SK-N-SH (cell line): Measurements from ENCODE around the gene CMTM8. TPM values are rescaled to one million over a fixed set of nuclear protein-coding genes. Genes with fewer than 3 reads are reported as not detected.

Experiments used
- CTCF ChIA-PET: fragments of 300-600, 350-600 bp; formaldehyde crosslinking; extraction: SDS; loops from one replicate; lab custom pipeline; 2021; lab: Yijun Ruan, JAX
- POLR2A ChIA-PET: fragments of 350-600 bp; sonication (Branson Sonifier 250); formaldehyde crosslinking; extraction: SDS; loops from one replicate; lab custom pipeline; 2020; ENCODE audit warnings: antibody characterized with exemption, inconsistent platforms; lab: Yijun Ruan, JAX
- DNase-seq: peaks from one replicate; pipeline ENCODE4 v3.0.0; 2012
- H2AFZ ChIP-seq: fragments of 200-600 bp; sonication (generic); 2 replicates; pipeline ENCODE4 v1.8.1; 2016; ENCODE audit warnings: antibody characterized with exemption, mild to moderate bottlenecking, low read depth
- H3F3A ChIP-seq: fragments of 200-600 bp; sonication (generic); replicated peaks from 2 replicates; pipeline ENCODE3; 2016; ENCODE audit warnings: antibody characterized with exemption, mild to moderate bottlenecking; ENCODE audit not compliant: insufficient read depth
- H3K27ac ChIP-seq, 2 experiments: fragments of 200-500 bp in 1 of 2; fragments of 200-600 bp in 1 of 2; sonication (Bioruptor generic) in 1 of 2; sonication (generic), shearing (Covaris generic) in 1 of 2; 2 replicates each; pipeline versions ENCODE4 v1.5.1 to v1.6.1; 2014 to 2016; ENCODE audit warnings: low read depth in 2 of 2, inconsistent platforms in 1 of 2, low read length in 1 of 2, mild to moderate bottlenecking in 1 of 2, mixed read lengths in 1 of 2
- H3K27me3 ChIP-seq: fragments of 200-600 bp; sonication (generic), shearing (Covaris generic); 2 replicates; pipeline ENCODE4 v1.6.1; 2016; ENCODE audit warnings: mixed run types; ENCODE audit not compliant: insufficient read depth
- H3K36me3 ChIP-seq, 2 experiments: fragments of 200-500 bp in 1 of 2; fragments of 200-600 bp in 1 of 2; sonication (Bioruptor generic) in 1 of 2; sonication (generic) in 1 of 2; replicated peaks in 1 of 2; 2 replicates each; pipeline versions ENCODE3 to v1.5.1; 2014 to 2016; ENCODE audit warnings: low read length in 1 of 2, mild to moderate bottlenecking in 1 of 2; ENCODE audit not compliant: insufficient read depth in 2 of 2, control insufficient read depth in 1 of 2
- H3K4me1 ChIP-seq, 2 experiments: fragments of 200-500 bp in 1 of 2; fragments of 200-600 bp in 1 of 2; sonication (Bioruptor generic) in 1 of 2; sonication (generic), shearing (Covaris generic) in 1 of 2; 2 replicates each; pipeline versions ENCODE4 v1.5.1 to v1.6.1; 2014 to 2016; ENCODE audit warnings: low read depth in 1 of 2, low read length in 1 of 2, mixed run types in 1 of 2; ENCODE audit not compliant: insufficient read depth in 2 of 2, control insufficient read depth in 1 of 2
- H3K4me2 ChIP-seq: fragments of 200-600 bp; sonication (generic), shearing (Covaris generic); 2 replicates; pipeline ENCODE4 v1.6.1; 2017; ENCODE audit warnings: mixed run types
- H3K4me3 ChIP-seq, 2 experiments: fragments of 200-500 bp in 1 of 2; fragments of 200-600 bp in 1 of 2; sonication (Bioruptor generic) in 1 of 2; sonication (generic), shearing (Covaris generic) in 1 of 2; 2 replicates each; pipeline versions ENCODE4 v1.5.1 to v1.8.1; 2014 to 2016; ENCODE audit warnings: low read depth in 2 of 2, inconsistent platforms in 1 of 2, low read length in 1 of 2, mild to moderate bottlenecking in 1 of 2, mixed read lengths in 1 of 2, moderate library complexity in 1 of 2
- H3K79me2 ChIP-seq: fragments of 200-600 bp; sonication (generic); 2 replicates; pipeline ENCODE4 v1.8.1; 2017; ENCODE audit warnings: mild to moderate bottlenecking; ENCODE audit not compliant: insufficient read depth
- H3K9ac ChIP-seq: fragments of 200-600 bp; sonication (generic); 2 replicates; pipeline ENCODE4 v1.6.1; 2017; ENCODE audit warnings: mixed run types
- H3K9me2 ChIP-seq: fragments of 200-600 bp; sonication (generic); 2 replicates; pipeline ENCODE4 v1.6.1; 2017; ENCODE audit warnings: mixed run types
- H3K9me3 ChIP-seq: fragments of 200-600 bp; sonication (generic); 2 replicates; pipeline ENCODE4 v1.6.1; 2017; ENCODE audit warnings: mixed run types, mild to moderate bottlenecking, moderate library complexity
- H4K20me1 ChIP-seq: fragments of 200-600 bp; sonication (generic); 2 replicates; pipeline ENCODE4 v1.6.1; 2017; ENCODE audit warnings: mild to moderate bottlenecking, mixed run types; ENCODE audit not compliant: insufficient read depth
- CTCF ChIP-seq: fragments of 200-600 bp; sonication (generic); IDR thresholded peaks from 2 replicates; pipeline ENCODE4 v1.6.1; 2017; ENCODE audit warnings: antibody characterized with exemption, mild to moderate bottlenecking, moderate library complexity
- EZH2phosphoT487 ChIP-seq: fragments of 200-600 bp; sonication (generic); IDR thresholded peaks from 2 replicates; pipeline ENCODE4 v1.6.1; 2017; ENCODE audit warnings: low read depth, mixed run types, mild to moderate bottlenecking, antibody characterized with exemption, moderate library complexity, borderline replicate concordance
- FOSL2 ChIP-seq: IDR thresholded peaks from 2 replicates; pipeline ENCODE4 v1.4.0; 2012; ENCODE audit warnings: low read depth, mild to moderate bottlenecking, moderate library complexity, borderline replicate concordance
- FOXJ3 ChIP-seq: sonication (generic); formaldehyde crosslinking; IDR thresholded peaks from 2 replicates; pipeline ENCODE4 v1.5.1; 2020; ENCODE audit warnings: mild to moderate bottlenecking, missing genetic modification reagents
- GABPA ChIP-seq: IDR thresholded peaks from 2 replicates; pipeline ENCODE4 v1.4.0; 2012; ENCODE audit warnings: low read depth, mild to moderate bottlenecking
- GATA2 ChIP-seq: sonication (generic); formaldehyde crosslinking; IDR thresholded peaks from 2 replicates; pipeline ENCODE4 v1.5.0; 2020; ENCODE audit warnings: mild to moderate bottlenecking, missing genetic modification reagents
- IRF3 ChIP-seq: fragments of 150-350 bp; IDR thresholded peaks from 2 replicates; pipeline ENCODE4 v1.6.1; 2016; ENCODE audit warnings: mild to moderate bottlenecking, low read depth, low read length
- JUND ChIP-seq: IDR thresholded peaks from 2 replicates; pipeline ENCODE4 v1.4.0; 2012
- MEF2A ChIP-seq: IDR thresholded peaks from 2 replicates; pipeline ENCODE4 v1.4.0; 2012; ENCODE audit warnings: low read depth, borderline replicate concordance
- MXI1 ChIP-seq: IDR thresholded peaks from 2 replicates; pipeline ENCODE4 v1.6.1; 2012; ENCODE audit warnings: mild to moderate bottlenecking, low read depth, low read length, improper control_type of control experiment
- NFIC ChIP-seq: IDR thresholded peaks from 2 replicates; pipeline ENCODE4 v1.4.0; 2012; ENCODE audit warnings: borderline replicate concordance
- NRF1 ChIP-seq: IDR thresholded peaks from 2 replicates; pipeline ENCODE4 v1.6.1; 2012; ENCODE audit warnings: low read depth, mild to moderate bottlenecking, low read length
- PBX3 ChIP-seq: IDR thresholded peaks from 2 replicates; pipeline ENCODE4; 2012
- POLR2AphosphoS5 ChIP-seq: IDR thresholded peaks from 2 replicates; pipeline ENCODE4 v1.6.1; 2012; ENCODE audit warnings: low read depth, low read length
- RAD21 ChIP-seq: IDR thresholded peaks from 2 replicates; pipeline ENCODE4 v1.6.1; 2012; ENCODE audit warnings: mild to moderate bottlenecking, low read length
- RFX5 ChIP-seq: IDR thresholded peaks from 2 replicates; pipeline ENCODE4 v1.6.1; 2012; ENCODE audit warnings: mild to moderate bottlenecking, improper control_type of control experiment, low read length
- TAF1 ChIP-seq: IDR thresholded peaks from 2 replicates; pipeline ENCODE4 v1.6.1; 2012; ENCODE audit warnings: low read depth, mild to moderate bottlenecking, low read length, moderate library complexity, borderline replicate concordance
- TCF12 ChIP-seq: IDR thresholded peaks from 2 replicates; pipeline ENCODE4 v1.4.0; 2012
- USF1 ChIP-seq: IDR thresholded peaks from 2 replicates; pipeline ENCODE4 v1.4.0; 2012; ENCODE audit warnings: low read depth, borderline replicate concordance
- USF2 ChIP-seq: fragments of 150-350 bp; IDR thresholded peaks from 2 replicates; pipeline ENCODE4 v1.6.1; 2017; ENCODE audit warnings: antibody characterized with exemption, low read length, low read depth, borderline replicate concordance
- WGBS: methylation state at CpG from one replicate; pipeline ENCODE4 v1.1.6; 2017; ENCODE audit warnings: low lambda C conversion rate; 5-methylcytosine and 5-hydroxymethylcytosine counted together
- polyA plus RNA-seq, 3 experiments: library from polyadenylated mRNA; depleted of rRNA; stranded (reverse); fragments of >200 nt; gene quantifications; 2 replicates each; pipeline ENCODE4 v1.2.3, GENCODE V29; 2012
- TF ChIP-seq, protein P1 (sequence below): IDR thresholded peaks from 2 replicates; pipeline ENCODE4 v1.4.0; 2012; ENCODE audit warnings: low read depth

CMTM8 gene
- polyA plus RNA-seq, 1 of the 3 experiments (the other 2 are of a cell fraction), result 9.7 TPM

- CTCF ChIA-PET, result no interaction called here
- Histone ChIP-seq H3K4me3 (no peak overlapping the region), H2AFZ (no peak overlapping the region), H3K4me2 (no peak overlapping the region), H3K36me3 (peaks cover 0 to 5% of the 10 kb centered on the region in 2 experiments), H3K27ac (no peak overlapping the region), H3K79me2 (no peaks in the 10 kb centered on the region), H3K9ac (no peak overlapping the region), H3K4me1 (no peaks in the 10 kb centered on the region), H3K27me3 (no peaks in the 10 kb centered on the region), H3F3A (no peaks in the 10 kb centered on the region), H4K20me1 (no peaks in the 10 kb centered on the region), H3K9me2 (no peaks in the 10 kb centered on the region), H3K9me3 (peaks cover 14% of the 10 kb centered on the region; the same call in 1 of the 2 replicates)
- TF ChIP-seq JUND (no peak), NRF1 (no peak)
- WGBS, result 83% methylated on average over 3 of the region's 3 CpGs
- POLR2A ChIA-PET, result no interaction called here
- no peak for DNase-seq
Observed at GRCh38 chr3:32257042-32257441, 18.6 kb downstream of the CMTM8 start.

GRCh38 chr3:32257641-32258438 lies 19.4 kb downstream of the CMTM8 start:
- Histone ChIP-seq H3K27me3 (no peaks in the 10 kb centered on the region), H3K27ac (no peak overlapping the region), H3K79me2 (no peaks in the 10 kb centered on the region), H3K4me2 (no peak overlapping the region), H3K9me2 (no peaks in the 10 kb centered on the region), H3K4me3 (no peak overlapping the region), H2AFZ (no peak overlapping the region), H3F3A (no peaks in the 10 kb centered on the region), H3K9me3 (peaks cover 14% of the 10 kb centered on the region; the same call in 1 of the 2 replicates), H3K36me3 (peaks cover 0 to 5% of the 10 kb centered on the region in 2 experiments), H3K9ac (no peak overlapping the region), H3K4me1 (no peaks in the 10 kb centered on the region), H4K20me1 (no peaks in the 10 kb centered on the region)
- 68% methylated on average over 6 of the region's 6 CpGs for WGBS
- no peak for DNase-seq
- ChIA-PET CTCF (interaction anchor here (0.7 to 0.9 kb wide), 3 partner anchors 11 to 19 kb away, joined by 3 read pairs; no protein-coding TSS in a partner anchor), POLR2A (no interaction called here)
- TF ChIP-seq MEF2A (no peak), USF2 (no peak), GABPA (no peak), JUND (no peak), IRF3 (no peak), FOXJ3 (CRISPR knock-in tag) (no peak), TAF1 (no peak), RAD21 (no peak), CTCF (no peak), POLR2AphosphoS5 (no peak), NFIC (no peak), GATA2 (CRISPR knock-in tag) (no peak), FOSL2 (no peak), MXI1 (no peak), USF1 (no peak), TCF12 (no peak), PBX3 (no peak), RFX5 (no peak), EZH2phosphoT487 (no peak)
- TF ChIP-seq, protein P1, sequence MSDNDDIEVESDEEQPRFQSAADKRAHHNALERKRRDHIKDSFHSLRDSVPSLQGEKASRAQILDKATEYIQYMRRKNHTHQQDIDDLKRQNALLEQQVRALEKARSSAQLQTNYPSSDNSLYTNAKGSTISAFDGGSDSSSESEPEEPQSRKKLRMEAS, result no peak
